CD4-positive, alpha-beta T cell treated with Interleukin-10 for 1 hour (primary cell): ENCODE data around the gene NRBF2.
"Not testable (repeated sequence)": the region's sequence is repeated elsewhere in the genome, so short reads cannot be mapped to it uniquely, and the experiment has no call there.

ENCODE experiments used
- DNase-seq: peaks from one replicate; pipeline ENCODE4 v3.0.0-alpha.2; 2020

The NRBF2 gene

GRCh38 chr10:63133056-63133820 is at the start of gene NRBF2:
TSS of gene NRBF2 (plus strand) at chr10:63133328. CDS start at chr10:63133471, 143 bp downstream.
- peak; percentile 98 for DNase-seq

- not testable (repeated sequence) for DNase-seq
Measured at GRCh38 chr10:63083406-63083805, 49.7 kb upstream of the NRBF2 start.

- DNase-seq: peak; percentile 63
Measured at GRCh38 chr10:63083904-63084689, 49.0 kb upstream of the NRBF2 start.

GRCh38 chr10:63084690-63085382 is 48.3 kb upstream of the NRBF2 start:
- DNase-seq: no peak

GRCh38 chr10:63093227-63093626 is 39.9 kb upstream of the NRBF2 start:
- DNase-seq: no peak

GRCh38 chr10:63094405-63094804 is 38.7 kb upstream of the NRBF2 start:
- DNase-seq: no peak

- DNase-seq: no peak
Measured at GRCh38 chr10:63094881-63095280, 38.2 kb upstream of the NRBF2 start.

- DNase-seq: no peak
Measured at GRCh38 chr10:63099734-63100133, 33.4 kb upstream of the NRBF2 start.

- not testable (repeated sequence) for DNase-seq
Measured at GRCh38 chr10:63101091-63101490, 32.0 kb upstream of the NRBF2 start.

GRCh38 chr10:63102279-63102883 is 30.7 kb upstream of the NRBF2 start:
- not testable (repeated sequence) for DNase-seq

GRCh38 chr10:63103178-63103577 is 29.9 kb upstream of the NRBF2 start:
- DNase-seq: not testable (repeated sequence)

GRCh38 chr10:63103971-63104409 is 29.1 kb upstream of the NRBF2 start:
- DNase-seq: no peak

GRCh38 chr10:63105225-63106110 is 27.7 kb upstream of the NRBF2 start:
- no peak for DNase-seq

- no peak for DNase-seq
Measured at GRCh38 chr10:63106111-63106755, 26.9 kb upstream of the NRBF2 start.

GRCh38 chr10:63107943-63108437 is 25.1 kb upstream of the NRBF2 start:
- no peak for DNase-seq

- no peak for DNase-seq
Measured at GRCh38 chr10:63110940-63111339, 22.2 kb upstream of the NRBF2 start.

- DNase-seq: no peak
Measured at GRCh38 chr10:63114031-63114814, 18.9 kb upstream of the NRBF2 start.

- no peak for DNase-seq
Measured at GRCh38 chr10:63115732-63116383, 17.3 kb upstream of the NRBF2 start.

GRCh38 chr10:63116452-63117072 is 16.6 kb upstream of the NRBF2 start:
- no peak for DNase-seq
